B cell (primary cell): ENCODE results near the gene MAGI2.

Source experiments
- CTCF ChIP-seq: fragments of 200-600 bp; IDR thresholded peaks from one replicate; pipeline ENCODE4 v1.8.0; 2022; ENCODE audit warnings: antibody characterized with exemption, mild to moderate bottlenecking
- EZH2 ChIP-seq: IDR thresholded peaks from 2 replicates; pipeline ENCODE4 v1.6.1; 2012; ENCODE audit warnings: borderline replicate concordance, low read depth, mild to moderate bottlenecking, moderate library complexity, low read length; ENCODE audit not compliant: insufficient read depth, poor library complexity, severe bottlenecking

- no peak for TF ChIP-seq CTCF
- no peak for TF ChIP-seq EZH2
These were observed 1145.6 kb downstream of the MAGI2 start for GRCh38 chr7:78307892-78308291.
